Stomach (tissue), 9 donors: Measurements from ENCODE around the gene TARBP1. TPM values are rescaled to one million over a fixed set of nuclear protein-coding genes. Genes with fewer than 3 reads are reported as not detected.

ENCODE experiments used
- DNase-seq, 2 donors: peaks; one replicate each; pipeline versions ENCODE4 v3.0.0 to v3.0.0-alpha.2; 2013 to 2019
- H3K27ac ChIP-seq, 5 donors: fragments of 200-600 bp in 4 of 5; sonication (generic) in 4 of 5; one replicate each; pipeline ENCODE4 v1.5.1; 2013 to 2019; ENCODE audit warnings: mild to moderate bottlenecking in 1 of 5, moderate library complexity in 1 of 5
- H3K27me3 ChIP-seq, 3 donors: fragments of 200-600 bp; sonication (generic); one replicate each; pipeline ENCODE4 v1.5.1; 2017 to 2019; ENCODE audit warnings: mixed run types in 1 of 3
- H3K36me3 ChIP-seq, 4 donors: fragments of 200-600 bp; sonication (generic); 1 replicate in 3 of 4; 2 replicates in 1 of 4; pipeline ENCODE4 v1.5.1; 2016 to 2019
- H3K4me1 ChIP-seq, 4 donors: fragments of 200-600 bp; sonication (generic); one replicate each; pipeline ENCODE4 v1.5.1; 2016 to 2019
- H3K4me3 ChIP-seq, 4 donors: fragments of 200-600 bp; sonication (generic) in 3 of 4; one replicate each; pipeline ENCODE4 v1.5.1; 2016 to 2019; ENCODE audit warnings: mild to moderate bottlenecking in 1 of 4
- H3K9me3 ChIP-seq, 4 donors: fragments of 200-600 bp; sonication (generic); one replicate each; pipeline ENCODE4 v1.5.1; 2016 to 2019
- CTCF ChIP-seq, 7 experiments: fragments of 450-650 bp in 4 of 7; fragments of 200-600 bp in 3 of 7; sonication (generic) in 3 of 7; IDR thresholded peaks; one replicate each; pipeline ENCODE4 v1.5.1; 2016 to 2019; ENCODE audit warnings: antibody characterized with exemption in 7 of 7, control low read depth in 2 of 7, mild to moderate bottlenecking in 1 of 7
- EP300 ChIP-seq: sonication (generic); formaldehyde crosslinking; IDR thresholded peaks from one replicate; pipeline ENCODE4 v1.6.1; 2017; ENCODE audit warnings: antibody characterized with exemption
- POLR2A ChIP-seq, 4 donors: fragments of 450-650 bp; IDR thresholded peaks; one replicate each; pipeline ENCODE4 v1.6.1; 2016; ENCODE audit warnings: antibody characterized with exemption in 4 of 4, control low read depth in 2 of 4, mild to moderate bottlenecking in 1 of 4, moderate library complexity in 1 of 4
- POLR2AphosphoS5 ChIP-seq, 3 donors: sonication (generic); formaldehyde crosslinking; IDR thresholded peaks; one replicate each; pipeline ENCODE4 v1.6.1; 2016; ENCODE audit warnings: antibody characterized with exemption in 3 of 3
- WGBS, 5 donors: extraction: QIAGEN DNeasy Blood & Tissue Kit in 3 of 5; methylation state at CpG; one replicate each; pipeline versions ENCODE4 v1.1.5 to v1.1.7; 2013 to 2018; 5-methylcytosine and 5-hydroxymethylcytosine counted together
- intact Hi-C: fragments of 100-400 bp; cut with DNase I; formaldehyde crosslinking; loops from one replicate; pipeline ENCODE4 v1.15.1; 2023; ENCODE audit warnings: low total_unique reads
- polyA plus RNA-seq, 3 donors: library from polyadenylated mRNA; stranded (reverse); fragments of 200-250 nt; gene quantifications; one replicate each; pipeline ENCODE4 v1.2.3, GENCODE V29; 2013
- total RNA-seq, 5 donors: library from RNA; depleted of rRNA; stranded (reverse); fragments of >200 nt; gene quantifications; one replicate each; pipeline versions ENCODE4 v1.1.0 to v1.2.3, GENCODE V29; 2014 to 2016
- donor health status: healthy with polysubstance abuse.
- donor health status: Bipolar disorder and iron deficiency.
- donor health status: healthy.

Gene TARBP1
- total and polyA plus RNA-seq, 8 donors: 5.7 to 63.2 (median 30.3) TPM

- Histone ChIP-seq H3K9me3 (no peaks in the 10 kb centered on the region), H3K4me3 (no peak overlapping the region), H3K27ac (no peak overlapping the region), H3K27me3 (no peaks in the 10 kb centered on the region), H3K4me1 (no peaks in the 10 kb centered on the region), H3K36me3 (peaks cover 0 to 54% (median 52%) of the 10 kb centered on the region in 4 donors)
- no peak for DNase-seq
- TF ChIP-seq EP300: no peak
- TF ChIP-seq POLR2AphosphoS5 (IDR thresholded peaks at IDR 0.05): no peak
- no peak for TF ChIP-seq POLR2A (IDR thresholded peaks at IDR 0.05)
- no peak for TF ChIP-seq CTCF (IDR thresholded peaks at IDR 0.05)
- intact Hi-C loops: no loop called here
Observed at GRCh38 chr1:234463749-234464148, 15.2 kb downstream of the TARBP1 start.

GRCh38 chr1:234460652-234461051 lies 18.3 kb downstream of the TARBP1 start:
- H3K27ac ChIP-seq: no peak overlapping the region
- 96 to 100% (median 97%) methylated on average over 5 of the region's 5 CpGs for WGBS, 5 donors
- intact Hi-C loops: no loop called here
- peaks cover 0 to 54% (median 42%) of the 10 kb centered on the region in 4 donors for H3K36me3 ChIP-seq
- no peaks in the 10 kb centered on the region for H3K4me1 ChIP-seq
- no peak overlapping the region for H3K4me3 ChIP-seq
- H3K9me3 ChIP-seq: no peaks in the 10 kb centered on the region
- DNase-seq: no peak
- no peak for TF ChIP-seq CTCF (IDR thresholded peaks at IDR 0.05)
- TF ChIP-seq POLR2AphosphoS5 (IDR thresholded peaks at IDR 0.05): no peak
- H3K27me3 ChIP-seq: no peaks in the 10 kb centered on the region

- intact Hi-C loops: no loop called here
- Histone ChIP-seq H3K36me3 (peaks cover 0 to 36% (median 34%) of the 10 kb centered on the region in 4 donors), H3K4me1 (no peaks in the 10 kb centered on the region), H3K27me3 (no peaks in the 10 kb centered on the region), H3K27ac (no peak overlapping the region), H3K9me3 (no peaks in the 10 kb centered on the region), H3K4me3 (no peak overlapping the region)
- 62 to 71% (median 69%) methylated on average over 6 of the region's 6 CpGs for whole genome bisulfite sequencing, 5 donors
- no peak for TF ChIP-seq POLR2AphosphoS5 (IDR thresholded peaks at IDR 0.05)
- no peak for TF ChIP-seq POLR2A (IDR thresholded peaks at IDR 0.05)
- no peak for TF ChIP-seq CTCF (IDR thresholded peaks at IDR 0.05)
- no peak for TF ChIP-seq EP300
- no peak for DNase-seq
Observed at GRCh38 chr1:234458352-234459017, 20.5 kb downstream of the TARBP1 start.

GRCh38 chr1:234454926-234455325 lies 24.1 kb downstream of the TARBP1 start:
- Histone ChIP-seq H3K36me3 (peaks cover 0 to 29% (median 23%) of the 10 kb centered on the region in 4 donors), H3K27ac (no peak overlapping the region), H3K9me3 (no peaks in the 10 kb centered on the region), H3K4me1 (no peaks in the 10 kb centered on the region), H3K4me3 (no peak overlapping the region), H3K27me3 (no peaks in the 10 kb centered on the region)
- intact Hi-C loops: no loop called here
- 75 to 86% (median 78%) methylated on average over 6 of the region's 6 CpGs for WGBS, 5 donors
- TF ChIP-seq EP300 (no peak), CTCF (IDR thresholded peaks at IDR 0.05) (no peak), POLR2A (IDR thresholded peaks at IDR 0.05) (no peak), POLR2AphosphoS5 (IDR thresholded peaks at IDR 0.05) (no peak)
- no peak for DNase-seq
